Esophagus muscularis mucosa (tissue), 4 donors: Measurements from ENCODE around the gene DHRS7C.

Experiments used
- EP300 ChIP-seq: sonication (generic); formaldehyde crosslinking; IDR thresholded peaks from one replicate; pipeline ENCODE4 v1.6.1; 2017; ENCODE audit warnings: antibody characterized with exemption
- POLR2A ChIP-seq: fragments of 450-650 bp; IDR thresholded peaks from one replicate; pipeline ENCODE4 v1.6.1; 2017; ENCODE audit warnings: antibody characterized with exemption, moderate library complexity, mild to moderate bottlenecking, low read depth
- TF ChIP-seq, protein P1 (sequence below), 3 experiments: fragments of 200-600 bp in 2 of 3; fragments of 450-650 bp in 1 of 3; sonication (generic) in 2 of 3; IDR thresholded peaks; one replicate each; pipeline ENCODE4 v1.5.1; 2017 to 2019; ENCODE audit warnings: antibody characterized with exemption in 3 of 3, mild to moderate bottlenecking in 2 of 3, moderate library complexity in 1 of 3

- TF ChIP-seq, protein P1, sequence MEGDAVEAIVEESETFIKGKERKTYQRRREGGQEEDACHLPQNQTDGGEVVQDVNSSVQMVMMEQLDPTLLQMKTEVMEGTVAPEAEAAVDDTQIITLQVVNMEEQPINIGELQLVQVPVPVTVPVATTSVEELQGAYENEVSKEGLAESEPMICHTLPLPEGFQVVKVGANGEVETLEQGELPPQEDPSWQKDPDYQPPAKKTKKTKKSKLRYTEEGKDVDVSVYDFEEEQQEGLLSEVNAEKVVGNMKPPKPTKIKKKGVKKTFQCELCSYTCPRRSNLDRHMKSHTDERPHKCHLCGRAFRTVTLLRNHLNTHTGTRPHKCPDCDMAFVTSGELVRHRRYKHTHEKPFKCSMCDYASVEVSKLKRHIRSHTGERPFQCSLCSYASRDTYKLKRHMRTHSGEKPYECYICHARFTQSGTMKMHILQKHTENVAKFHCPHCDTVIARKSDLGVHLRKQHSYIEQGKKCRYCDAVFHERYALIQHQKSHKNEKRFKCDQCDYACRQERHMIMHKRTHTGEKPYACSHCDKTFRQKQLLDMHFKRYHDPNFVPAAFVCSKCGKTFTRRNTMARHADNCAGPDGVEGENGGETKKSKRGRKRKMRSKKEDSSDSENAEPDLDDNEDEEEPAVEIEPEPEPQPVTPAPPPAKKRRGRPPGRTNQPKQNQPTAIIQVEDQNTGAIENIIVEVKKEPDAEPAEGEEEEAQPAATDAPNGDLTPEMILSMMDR (IDR thresholded peaks at IDR 0.05) = no peak
- TF ChIP-seq POLR2A (no peak), EP300 (no peak)
Measured at GRCh38 chr17:9760266-9760665, 31.1 kb downstream of the DHRS7C start.
